Astrocyte (in vitro differentiated cells and primary cell): ENCODE measurements around the gene XYLB. TPM values are rescaled to one million over a fixed set of nuclear protein-coding genes. Genes with fewer than 3 reads are reported as not detected.

Experiments used
- DNase-seq: peaks from one replicate; pipeline ENCODE4 v3.0.0-alpha.2; 2010; ENCODE audit warnings: low read depth
- FAIRE-seq: peaks from 2 replicates; lab custom pipeline; 2011; peaks lifted over from hg19 to GRCh38; lab: Jason Lieb, UNC
- H2AFZ ChIP-seq: 2 replicates; pipeline ENCODE4 v1.6.0; 2012; ENCODE audit warnings: low read depth, low read length, inconsistent platforms
- H3K27ac ChIP-seq: 2 replicates; pipeline ENCODE4 v1.5.1; 2011; ENCODE audit warnings: low read depth, low read length, inconsistent platforms
- H3K27me3 ChIP-seq: 2 replicates; pipeline ENCODE4 v1.6.0; 2011; ENCODE audit warnings: low read length, inconsistent platforms; ENCODE audit not compliant: insufficient read depth
- H3K36me3 ChIP-seq: 2 replicates; pipeline ENCODE4 v1.5.1; 2011; ENCODE audit warnings: low read length, inconsistent platforms; ENCODE audit not compliant: insufficient read depth
- H3K4me1 ChIP-seq: 2 replicates; pipeline ENCODE4 v1.5.1; 2011; ENCODE audit warnings: low read length, inconsistent platforms; ENCODE audit not compliant: insufficient read depth
- H3K4me2 ChIP-seq: 2 replicates; pipeline ENCODE4 v1.6.0; 2012; ENCODE audit warnings: low read length, inconsistent platforms
- H3K4me3 ChIP-seq: 2 replicates; pipeline ENCODE4 v1.5.1; 2011; ENCODE audit warnings: low read depth, mild to moderate bottlenecking, low read length, inconsistent platforms; ENCODE audit not compliant: insufficient read depth
- H3K79me2 ChIP-seq: 2 replicates; pipeline ENCODE4 v1.6.0; 2012; ENCODE audit warnings: mild to moderate bottlenecking, low read length, inconsistent platforms; ENCODE audit not compliant: insufficient read depth
- H3K9ac ChIP-seq: 2 replicates; pipeline ENCODE4 v1.6.0; 2012; ENCODE audit warnings: mild to moderate bottlenecking, low read length, inconsistent platforms
- H3K9me3 ChIP-seq: 2 replicates; pipeline ENCODE4 v1.5.1; 2012; ENCODE audit warnings: low read depth, mild to moderate bottlenecking, low read length, inconsistent platforms; ENCODE audit not compliant: insufficient read depth
- H4K20me1 ChIP-seq: 2 replicates; pipeline ENCODE4 v1.6.0; 2012; ENCODE audit warnings: low read length, inconsistent platforms; ENCODE audit not compliant: insufficient read depth
- H3K27ac Mint-ChIP-seq: one replicate; pipeline ENCODE4 v1.8.0; 2021; ENCODE audit warnings: mild to moderate bottlenecking, mixed read lengths; ENCODE audit not compliant: unreplicated experiment
- H3K27me3 Mint-ChIP-seq: one replicate; pipeline ENCODE4 v1.8.0; 2021; ENCODE audit warnings: low read depth, mixed read lengths; ENCODE audit not compliant: unreplicated experiment
- H3K36me3 Mint-ChIP-seq: one replicate; pipeline ENCODE4 v1.8.0; 2021; ENCODE audit warnings: low read depth, mixed read lengths; ENCODE audit not compliant: unreplicated experiment
- H3K4me1 Mint-ChIP-seq: one replicate; pipeline ENCODE4 v1.8.0; 2021; ENCODE audit warnings: low read depth, mixed read lengths; ENCODE audit not compliant: unreplicated experiment
- H3K4me3 Mint-ChIP-seq: one replicate; pipeline ENCODE4 v1.8.0; 2021; ENCODE audit warnings: mild to moderate bottlenecking, moderate library complexity, mixed read lengths; ENCODE audit not compliant: unreplicated experiment
- H3K9me3 Mint-ChIP-seq: one replicate; pipeline ENCODE4 v1.8.0; 2021; ENCODE audit warnings: mild to moderate bottlenecking, mixed read lengths; ENCODE audit not compliant: unreplicated experiment
- EZH2 ChIP-seq: IDR thresholded peaks from 2 replicates; pipeline ENCODE4 v1.6.1; 2012; ENCODE audit warnings: mild to moderate bottlenecking, low read length, inconsistent platforms; ENCODE audit not compliant: insufficient read depth
- total RNA-seq: library from RNA; stranded (reverse); gene quantifications from 2 replicates; pipeline ENCODE4 v1.2.1, GENCODE V29; 2021
- TF ChIP-seq, protein P1 (sequence below): IDR thresholded peaks from 2 replicates; pipeline ENCODE4 v1.5.1; 2011; ENCODE audit warnings: low read depth, mild to moderate bottlenecking, inconsistent platforms, low read length, moderate library complexity; ENCODE audit not compliant: insufficient read depth

The XYLB gene
- total RNA-seq, 1 donor from 2014 or later = 2.3 TPM

DNA sequence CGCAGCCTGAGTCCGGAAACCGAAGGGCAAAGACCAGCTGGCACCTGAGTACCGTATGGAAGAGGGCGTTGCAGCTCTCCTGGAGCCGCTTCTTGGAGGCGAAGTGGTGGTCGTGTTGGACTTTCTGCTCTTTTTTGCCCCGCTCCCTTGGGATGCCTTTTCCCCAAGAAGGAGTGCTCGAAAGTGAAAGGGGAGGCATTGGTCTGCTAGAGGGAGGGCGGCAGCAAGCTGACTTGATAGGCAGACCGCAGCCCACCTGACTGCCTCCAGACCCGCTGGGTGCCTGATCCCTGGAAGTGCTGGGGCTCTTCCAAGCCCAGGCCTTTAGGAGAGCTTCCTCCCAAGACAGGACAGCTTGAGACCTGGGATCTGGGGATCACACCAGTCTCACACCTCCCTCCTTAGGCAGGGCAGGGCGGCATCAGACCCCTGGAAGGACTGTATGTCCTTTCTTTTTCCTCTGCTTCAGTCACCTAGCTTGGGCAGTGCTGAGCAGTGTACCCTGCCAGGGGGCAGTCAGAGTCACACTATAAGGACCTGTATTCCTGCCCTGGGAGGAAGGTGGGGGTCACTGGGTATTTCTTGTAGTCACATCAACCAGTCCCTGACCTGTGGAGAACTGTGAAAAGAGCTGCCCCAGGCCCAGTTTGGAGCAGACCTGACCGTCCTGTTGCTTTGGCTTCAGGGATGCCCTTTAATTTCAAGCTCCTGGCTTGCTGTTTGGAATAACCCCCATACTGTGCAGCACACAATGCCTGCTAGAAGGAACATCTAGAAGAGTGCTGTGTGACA is 109.2 kb downstream of the XYLB start:
- DNase-seq (no peak), FAIRE-seq (no peak)
- Histone ChIP-seq H3K4me1 (peaks cover 8% of the 10 kb centered on the region), H3K27ac (no peak overlapping the region), H3K9me3 (no peaks in the 10 kb centered on the region), H3K79me2 (peaks cover 19% of the 10 kb centered on the region), H3K9ac (peak overlapping the region; percentile 86), H2AFZ (peak overlapping the region; percentile 87), H3K27me3 (no peaks in the 10 kb centered on the region), H3K4me2 (peak overlapping the region; percentile 98), H3K4me3 (peak overlapping the region; percentile 78), H3K36me3 (no peaks in the 10 kb centered on the region), H4K20me1 (peaks cover 42% of the 10 kb centered on the region)
- no peaks in the 10 kb centered on the region for H3K4me1 Mint-ChIP-seq
- peak overlapping the region; percentile 97 for H3K4me3 Mint-ChIP-seq
- peak overlapping the region; percentile 69 for H3K27ac Mint-ChIP-seq
- no peaks in the 10 kb centered on the region for H3K36me3 Mint-ChIP-seq
- H3K9me3 Mint-ChIP-seq = no peaks in the 10 kb centered on the region
- no peak for TF ChIP-seq EZH2
- TF ChIP-seq, protein P1, sequence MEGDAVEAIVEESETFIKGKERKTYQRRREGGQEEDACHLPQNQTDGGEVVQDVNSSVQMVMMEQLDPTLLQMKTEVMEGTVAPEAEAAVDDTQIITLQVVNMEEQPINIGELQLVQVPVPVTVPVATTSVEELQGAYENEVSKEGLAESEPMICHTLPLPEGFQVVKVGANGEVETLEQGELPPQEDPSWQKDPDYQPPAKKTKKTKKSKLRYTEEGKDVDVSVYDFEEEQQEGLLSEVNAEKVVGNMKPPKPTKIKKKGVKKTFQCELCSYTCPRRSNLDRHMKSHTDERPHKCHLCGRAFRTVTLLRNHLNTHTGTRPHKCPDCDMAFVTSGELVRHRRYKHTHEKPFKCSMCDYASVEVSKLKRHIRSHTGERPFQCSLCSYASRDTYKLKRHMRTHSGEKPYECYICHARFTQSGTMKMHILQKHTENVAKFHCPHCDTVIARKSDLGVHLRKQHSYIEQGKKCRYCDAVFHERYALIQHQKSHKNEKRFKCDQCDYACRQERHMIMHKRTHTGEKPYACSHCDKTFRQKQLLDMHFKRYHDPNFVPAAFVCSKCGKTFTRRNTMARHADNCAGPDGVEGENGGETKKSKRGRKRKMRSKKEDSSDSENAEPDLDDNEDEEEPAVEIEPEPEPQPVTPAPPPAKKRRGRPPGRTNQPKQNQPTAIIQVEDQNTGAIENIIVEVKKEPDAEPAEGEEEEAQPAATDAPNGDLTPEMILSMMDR = no peak
- no peaks in the 10 kb centered on the region for H3K27me3 Mint-ChIP-seq

DNA sequence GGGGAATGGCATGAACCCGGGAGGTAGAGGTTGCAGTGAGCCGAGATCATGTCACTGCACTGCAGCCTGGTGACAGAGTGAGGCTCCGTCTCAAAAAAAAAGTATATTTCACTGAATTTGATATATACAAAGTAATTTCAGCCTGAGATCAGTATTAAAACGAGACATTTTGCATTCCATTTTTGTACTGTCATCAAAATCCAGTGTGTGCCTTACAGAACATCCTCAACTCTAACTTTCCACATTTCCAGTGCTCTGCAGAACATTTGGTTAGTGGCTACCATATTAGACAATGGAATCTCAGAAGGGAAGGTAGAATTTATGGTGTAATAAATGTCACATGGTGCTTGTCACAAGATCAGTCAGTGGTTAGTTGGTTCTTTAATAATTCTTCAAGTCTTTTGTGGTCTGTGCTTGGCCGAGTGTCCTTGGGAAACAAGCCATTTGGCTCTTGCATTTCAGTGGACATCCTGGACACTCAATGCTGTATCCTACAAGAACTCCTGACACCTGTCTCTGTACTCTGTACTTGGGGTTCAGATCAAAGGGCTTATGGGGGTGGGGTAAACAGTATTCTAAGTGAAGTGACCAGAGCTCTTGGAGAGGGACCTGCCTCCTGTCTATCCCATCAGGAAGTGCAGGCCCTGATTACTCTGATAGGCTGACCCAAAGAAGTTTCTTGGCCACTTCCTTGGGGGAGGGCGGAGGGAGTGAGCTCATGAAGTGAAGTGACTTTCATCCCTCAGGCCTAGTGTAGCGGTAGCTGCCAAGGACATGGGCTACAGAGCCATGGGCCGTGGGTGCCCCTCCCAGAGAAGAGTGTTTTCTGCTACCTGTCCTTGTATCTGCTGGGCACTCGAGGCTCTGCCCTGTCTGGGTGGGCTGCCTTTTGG is 110.8 kb downstream of the XYLB start:
- H3K9me3 ChIP-seq = no peaks in the 10 kb centered on the region
- H3K4me2 ChIP-seq = no peak overlapping the region
- no peak overlapping the region for H3K27ac ChIP-seq
- peaks cover 8% of the 10 kb centered on the region for H3K4me1 ChIP-seq
- H3K9ac ChIP-seq = no peak overlapping the region
- Mint-ChIP-seq H3K4me3 (no peak overlapping the region), H3K9me3 (no peaks in the 10 kb centered on the region), H3K36me3 (no peaks in the 10 kb centered on the region), H3K27ac (no peak overlapping the region), H3K4me1 (peaks cover 1% of the 10 kb centered on the region), H3K27me3 (no peaks in the 10 kb centered on the region)
- DNase-seq = no peak
- no peak overlapping the region for H2AFZ ChIP-seq
- H4K20me1 ChIP-seq = peaks cover 45% of the 10 kb centered on the region
- TF ChIP-seq, protein P1 = no peak
- TF ChIP-seq EZH2 = no peak
- no peak for FAIRE-seq
- no peak overlapping the region for H3K4me3 ChIP-seq
- H3K36me3 ChIP-seq = no peaks in the 10 kb centered on the region
- H3K27me3 ChIP-seq = no peaks in the 10 kb centered on the region
- peaks cover 19% of the 10 kb centered on the region for H3K79me2 ChIP-seq
